Neutrophil (primary cell): Measurements from ENCODE around the gene CD47.

Source experiments
- H3K27ac ChIP-seq: fragments of 200-600 bp; sonication (generic); 2 replicates; pipeline ENCODE4 v1.5.1; 2016; ENCODE audit warnings: mild to moderate bottlenecking, moderate library complexity
- H3K27me3 ChIP-seq: fragments of 200-600 bp; sonication (generic); 2 replicates; pipeline ENCODE4 v1.6.0; 2016; ENCODE audit warnings: mild to moderate bottlenecking
- H3K36me3 ChIP-seq: fragments of 200-600 bp; sonication (generic); 2 replicates; pipeline ENCODE4 v1.5.1; 2017
- H3K4me1 ChIP-seq, 2 experiments: fragments of 200-600 bp in 1 of 2; sonication (generic) in 1 of 2; 1 replicate in 1 of 2; 2 replicates in 1 of 2; pipeline versions ENCODE4 v1.5.1 to v1.6.1; 2013 to 2016; ENCODE audit warnings: low read depth in 1 of 2, low read length in 1 of 2, mild to moderate bottlenecking in 1 of 2, moderate library complexity in 1 of 2; ENCODE audit not compliant: control insufficient read depth in 1 of 2, insufficient read depth in 1 of 2
- H3K4me3 ChIP-seq, 2 experiments: fragments of 200-600 bp in 1 of 2; sonication (generic) in 1 of 2; 1 replicate in 1 of 2; 2 replicates in 1 of 2; pipeline ENCODE4 v1.5.1; 2013 to 2016; ENCODE audit warnings: low read depth in 1 of 2, low read length in 1 of 2, mild to moderate bottlenecking in 1 of 2, moderate library complexity in 1 of 2
- H3K9me3 ChIP-seq: fragments of 200-600 bp; sonication (generic); 2 replicates; pipeline ENCODE4 v1.5.1; 2016
- CTCF ChIP-seq: fragments of 200-600 bp; sonication (generic); IDR thresholded peaks from 2 replicates; pipeline ENCODE4 v1.5.1; 2016; ENCODE audit warnings: antibody characterized with exemption

The CD47 gene

GRCh38 chr3:108022256-108023150, 68.3 kb downstream of the CD47 start:
- Histone ChIP-seq H3K36me3 (no peaks in the 10 kb centered on the region), H3K4me1 (peaks cover 0 to 8% of the 10 kb centered on the region in 2 experiments), H3K9me3 (no peaks in the 10 kb centered on the region), H3K4me3 (no peak overlapping the region), H3K27ac (no peak overlapping the region), H3K27me3 (peaks cover 54% of the 10 kb centered on the region)
- no peak for TF ChIP-seq CTCF

GRCh38 chr3:108021533-108021932, 69.3 kb downstream of the CD47 start:
- no peaks in the 10 kb centered on the region for H3K36me3 ChIP-seq
- TF ChIP-seq CTCF, result no peak
- peaks cover 64% of the 10 kb centered on the region for H3K27me3 ChIP-seq
- H3K9me3 ChIP-seq, result no peaks in the 10 kb centered on the region
- no peak overlapping the region for H3K4me3 ChIP-seq
- peaks cover 0 to 8% of the 10 kb centered on the region in 2 experiments for H3K4me1 ChIP-seq
- no peak overlapping the region for H3K27ac ChIP-seq

- Histone ChIP-seq H3K27me3 (peaks cover 68% of the 10 kb centered on the region), H3K9me3 (no peaks in the 10 kb centered on the region), H3K4me1 (peaks cover 0 to 8% of the 10 kb centered on the region in 2 experiments), H3K36me3 (no peaks in the 10 kb centered on the region), H3K4me3 (no peak overlapping the region), H3K27ac (no peak overlapping the region)
- no peak for TF ChIP-seq CTCF
Measured at GRCh38 chr3:108021131-108021530, 69.7 kb downstream of the CD47 start.

- H3K9me3 ChIP-seq, result no peaks in the 10 kb centered on the region
- H3K4me3 ChIP-seq, result no peak overlapping the region
- no peak for TF ChIP-seq CTCF
- H3K36me3 ChIP-seq, result no peaks in the 10 kb centered on the region
- H3K27ac ChIP-seq, result no peak overlapping the region
- H3K27me3 ChIP-seq, result peaks cover 91% of the 10 kb centered on the region
- H3K4me1 ChIP-seq, result peaks cover 0 to 8% of the 10 kb centered on the region in 2 experiments
Measured at GRCh38 chr3:108018552-108018951, 72.3 kb downstream of the CD47 start.

- H3K4me1 ChIP-seq, result peaks cover 0 to 8% of the 10 kb centered on the region in 2 experiments
- no peak overlapping the region for H3K27ac ChIP-seq
Measured at GRCh38 chr3:108017587-108017986, 73.2 kb downstream of the CD47 start.

More at GRCh38 chr3:108017587-108017986, 73.2 kb downstream of the CD47 start:
- no peak for TF ChIP-seq CTCF
- H3K27me3 ChIP-seq, result peaks cover 97% of the 10 kb centered on the region
- no peaks in the 10 kb centered on the region for H3K36me3 ChIP-seq
- no peaks in the 10 kb centered on the region for H3K9me3 ChIP-seq
- no peak overlapping the region for H3K4me3 ChIP-seq
